ENCODE data around the gene EMILIN1.
A peak's percentile ranks its signal among the peaks of the same experiment; 100 is the strongest.

The EMILIN1 gene

DNA sequence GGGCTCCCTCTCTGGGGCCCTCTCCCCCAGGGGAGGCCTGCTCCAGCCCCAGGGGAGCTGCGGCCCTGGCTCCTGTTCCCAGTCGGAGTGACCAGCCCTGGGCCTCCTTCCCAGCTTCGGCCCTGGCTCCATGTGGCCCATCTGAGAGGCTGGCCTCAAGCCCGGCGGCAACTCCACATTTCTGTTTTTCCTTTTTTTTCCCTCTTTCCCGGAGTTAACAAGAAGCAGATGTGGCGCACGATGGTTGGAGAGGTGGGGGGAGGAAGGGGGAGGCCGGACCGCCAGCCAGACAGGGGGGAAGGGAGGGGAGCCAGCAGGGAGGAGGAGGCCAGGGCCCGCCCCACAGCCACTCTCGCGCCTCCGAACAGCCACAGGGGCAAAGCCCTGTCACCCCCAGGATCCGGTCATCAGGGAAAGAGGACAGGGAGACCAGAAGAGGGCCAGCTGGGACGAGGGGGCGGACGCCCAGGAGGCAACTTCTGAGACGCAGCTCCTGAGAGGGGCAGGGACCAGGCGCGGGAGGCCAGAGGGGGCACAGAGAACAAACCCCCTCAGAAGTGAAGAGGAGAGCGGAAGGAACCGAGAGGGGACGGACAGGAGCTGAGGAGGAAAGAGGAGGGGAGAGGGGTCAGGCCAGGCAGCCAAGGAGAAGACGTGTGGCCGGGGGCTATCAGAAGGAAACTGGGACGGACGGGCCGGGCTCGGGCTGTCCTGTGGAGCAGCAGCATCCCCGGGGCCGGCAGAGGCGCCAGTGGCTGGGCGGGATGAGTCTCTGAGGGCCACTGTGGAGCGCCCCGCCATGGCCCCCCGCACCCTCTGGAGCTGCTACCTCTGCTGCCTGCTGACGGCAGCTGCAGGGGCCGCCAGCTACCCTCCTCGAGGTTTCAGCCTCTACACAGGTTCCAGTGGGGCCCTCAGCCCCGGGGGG, at the start of gene EMILIN1:
TSS of gene EMILIN1 (plus strand) at position 349 of the 928 bp plus-strand sequence. CDS start at position 800, 451 bp downstream.
- DNase-seq (ENCODE audit: low read depth in 2 of 2) = peak; percentile 94

DNA sequence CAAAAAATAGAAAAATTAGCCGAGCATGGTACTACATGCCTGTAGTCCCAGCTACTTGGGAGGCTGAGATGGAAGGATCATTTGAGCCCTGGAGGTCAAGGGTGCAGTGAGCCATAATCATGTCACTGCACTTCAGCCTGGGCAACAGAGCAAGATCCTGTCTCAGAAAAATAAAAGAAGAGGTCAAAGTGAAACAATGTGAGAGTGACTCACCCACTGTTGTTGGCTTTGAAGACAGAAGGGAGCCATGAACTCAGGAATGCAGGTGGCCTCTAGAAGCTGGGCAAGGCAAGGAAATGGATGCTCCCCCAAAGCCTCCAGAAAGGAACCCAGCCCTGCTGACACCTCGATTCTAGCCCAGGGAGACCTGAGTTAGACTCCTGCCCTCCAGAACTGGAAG, 49.4 kb upstream of the EMILIN1 start:
- DNase-seq (ENCODE audit: low read depth in 2 of 2) = no peak

DNA sequence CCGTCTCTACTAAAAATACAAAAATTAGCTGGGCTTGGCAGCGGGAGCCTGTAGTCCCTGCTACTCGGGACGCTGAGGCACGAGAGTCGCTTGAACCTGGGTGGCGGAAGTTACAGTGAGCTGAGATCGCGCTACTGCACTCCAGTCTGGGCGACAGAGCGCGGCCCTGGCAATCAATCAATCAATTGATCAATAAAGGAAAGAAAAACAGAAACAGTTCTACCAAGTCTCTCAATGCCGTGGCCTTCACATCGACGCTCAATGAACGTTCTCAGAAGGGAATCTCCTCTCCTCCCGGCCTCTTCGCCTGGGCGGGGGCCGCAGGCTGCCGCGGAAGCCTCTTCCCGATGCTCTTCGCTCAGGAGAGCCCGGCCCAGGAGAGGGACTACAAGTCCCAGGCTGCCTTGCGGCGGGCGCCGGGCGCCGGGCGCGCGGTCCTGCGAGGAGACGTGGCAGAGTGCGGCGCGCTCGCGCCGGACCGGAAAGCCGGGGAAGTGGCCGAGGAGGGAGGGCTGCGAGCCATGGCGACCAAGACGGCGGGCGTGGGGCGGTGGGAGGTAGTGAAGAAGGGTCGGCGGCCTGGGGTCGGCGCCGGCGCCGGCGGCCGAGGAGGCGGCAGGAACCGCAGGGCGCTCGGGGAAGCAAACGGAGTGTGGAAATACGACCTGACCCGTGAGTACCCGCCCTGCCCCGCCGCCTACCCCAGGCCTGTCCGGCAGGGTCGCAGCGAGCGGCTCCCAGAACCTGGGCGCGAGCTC, 45.7 kb upstream of the EMILIN1 start, which contains the start of gene TMEM214:
TSS of gene TMEM214 (plus strand) at position 471 of the 758 bp plus-strand sequence. CDS start at position 522, 51 bp downstream.
- peak; percentile 72 for DNase-seq (ENCODE audit: low read depth in 2 of 2)

DNA sequence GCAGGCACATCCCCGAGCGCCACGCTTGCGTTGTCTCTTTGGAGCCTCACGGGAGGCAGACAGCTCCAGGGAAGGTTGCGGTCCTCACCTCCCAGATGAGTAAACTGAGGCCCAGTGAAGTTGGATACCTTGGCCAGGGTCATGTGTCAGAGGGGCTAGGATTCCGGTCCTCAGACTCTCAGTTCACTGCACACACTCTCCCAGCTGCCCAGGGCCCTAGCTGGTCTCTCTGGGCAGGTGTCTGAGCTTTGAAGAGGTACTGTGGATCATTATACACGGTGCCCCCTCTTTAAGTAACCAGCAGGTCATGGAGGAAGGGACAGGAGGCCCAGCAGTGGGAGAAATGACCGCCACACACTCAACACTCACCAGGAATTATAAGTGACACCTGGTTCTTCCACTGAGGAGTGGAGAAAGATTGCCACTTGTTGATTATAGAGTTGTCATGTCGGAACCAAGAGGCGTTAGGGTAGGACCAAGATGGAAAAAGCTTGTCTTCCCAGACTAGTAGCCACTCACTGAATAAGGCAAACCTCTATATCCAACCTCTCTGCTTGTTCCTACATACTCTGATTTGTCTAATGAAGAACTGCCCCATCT, 45.1 kb upstream of the EMILIN1 start:
- DNase-seq (ENCODE audit: low read depth in 2 of 2) = no peak

DNA sequence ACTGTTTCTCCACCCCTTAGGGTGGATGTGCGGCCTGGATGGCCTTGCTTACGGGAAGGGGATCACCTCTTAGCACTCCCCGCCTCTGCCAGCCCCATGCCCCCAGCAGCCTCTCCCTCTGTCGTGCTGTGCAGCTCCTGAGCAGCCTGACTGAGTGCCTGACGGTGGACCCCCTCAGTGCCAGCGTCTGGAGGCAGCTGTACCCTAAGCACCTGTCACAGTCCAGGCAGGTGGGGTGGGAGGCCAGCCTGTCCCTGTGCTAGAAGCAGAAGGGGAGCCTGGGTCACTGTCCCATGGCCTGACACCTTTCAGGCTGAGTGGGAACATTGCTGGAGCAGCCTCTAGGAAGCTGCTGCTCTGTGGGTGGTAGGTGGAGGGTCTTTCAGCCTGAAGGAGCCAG, 40.4 kb upstream of the EMILIN1 start:
- no peak for DNase-seq (ENCODE audit: low read depth in 2 of 2)

DNA sequence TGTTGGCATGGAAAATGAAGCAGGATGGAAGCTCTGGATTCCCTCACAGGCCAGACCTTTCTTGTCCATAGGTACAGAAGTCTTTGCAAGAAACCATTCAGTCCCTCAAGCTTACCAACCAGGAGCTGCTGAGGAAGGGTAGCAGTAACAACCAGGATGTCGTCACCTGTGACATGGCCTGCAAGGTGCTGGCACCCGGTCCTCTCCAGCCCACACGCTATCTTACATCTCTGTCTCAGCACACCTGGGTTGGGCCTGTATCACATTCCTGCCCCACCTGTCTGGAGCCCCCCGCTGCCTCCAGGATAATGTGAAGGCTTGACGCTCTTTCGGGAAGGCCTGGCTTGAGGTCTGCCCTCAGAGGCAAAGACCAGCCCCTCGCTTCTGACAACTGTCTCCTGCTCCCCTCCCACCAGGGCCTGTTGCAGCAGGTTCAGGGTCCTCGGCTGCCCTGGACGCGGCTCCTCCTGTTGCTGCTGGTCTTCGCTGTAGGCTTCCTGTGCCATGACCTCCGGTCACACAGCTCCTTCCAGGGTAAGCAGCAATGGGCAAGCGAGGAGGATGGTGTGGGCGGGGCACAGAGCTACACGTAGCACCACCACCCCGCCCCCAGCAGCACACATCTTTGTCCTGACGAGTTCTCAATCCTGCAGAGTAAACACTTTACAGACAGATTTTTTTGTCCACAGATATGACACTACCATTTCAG, 39.6 kb upstream of the EMILIN1 start:
- DNase-seq (ENCODE audit: low read depth in 2 of 2) = no peak

DNA sequence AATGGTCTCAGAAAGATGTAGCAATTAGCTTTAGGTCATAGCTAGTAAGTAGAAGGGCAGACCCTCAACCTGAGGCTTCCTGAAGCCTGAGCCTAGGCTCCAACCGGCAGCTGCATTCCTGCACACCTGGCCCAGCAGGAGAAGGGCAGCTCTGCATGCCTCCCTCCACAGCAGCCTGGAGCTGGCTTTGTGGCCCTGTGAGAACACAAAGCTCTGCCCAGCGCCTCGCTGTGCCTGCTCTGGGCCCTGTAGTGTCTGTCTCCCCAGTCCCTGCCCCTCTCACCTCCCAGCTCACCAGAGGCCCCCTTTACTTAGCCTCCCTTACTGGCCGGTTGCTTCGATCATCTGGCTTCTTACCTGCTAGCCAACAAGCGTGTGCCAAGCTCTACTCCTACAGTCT, 39.0 kb upstream of the EMILIN1 start:
- DNase-seq (ENCODE audit: low read depth in 2 of 2) = no peak

DNA sequence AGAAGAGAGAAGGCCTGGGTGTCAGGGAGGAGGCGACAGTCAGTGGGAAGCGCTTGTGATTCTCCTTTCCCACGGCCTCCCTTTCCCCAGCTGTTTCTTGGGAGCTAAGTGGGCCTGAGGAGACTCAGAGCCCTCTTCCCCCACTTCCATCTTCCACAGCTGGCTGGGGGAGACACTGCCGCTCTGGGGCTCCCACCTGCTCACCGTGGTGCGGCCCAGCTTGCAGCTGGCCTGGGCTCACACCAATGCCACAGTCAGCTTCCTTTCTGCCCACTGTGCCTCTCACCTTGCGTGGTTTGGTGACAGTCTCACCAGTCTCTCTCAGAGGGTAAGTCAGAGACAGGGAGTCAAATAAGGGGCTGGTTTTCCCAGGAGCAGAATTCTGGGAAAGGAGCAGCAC, 38.5 kb upstream of the EMILIN1 start:
- DNase-seq (ENCODE audit: low read depth in 2 of 2) = no peak

DNA sequence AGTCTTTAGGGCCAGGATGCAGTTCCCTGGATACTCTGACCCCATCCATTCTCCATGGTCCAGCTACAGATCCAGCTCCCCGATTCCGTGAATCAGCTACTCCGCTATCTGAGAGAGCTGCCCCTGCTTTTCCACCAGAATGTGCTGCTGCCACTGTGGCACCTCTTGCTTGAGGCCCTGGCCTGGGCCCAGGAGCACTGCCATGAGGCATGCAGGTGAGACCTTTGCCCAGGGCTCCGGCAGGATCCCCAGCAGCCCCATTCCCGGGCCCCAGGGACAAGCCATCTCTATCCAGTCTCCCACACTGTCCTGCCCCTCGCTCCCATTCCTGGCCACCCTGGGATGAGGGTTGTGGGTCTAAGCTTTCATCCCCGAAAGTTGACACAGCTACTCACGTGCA, 38.1 kb upstream of the EMILIN1 start:
- no peak for DNase-seq (ENCODE audit: low read depth in 2 of 2)

DNA sequence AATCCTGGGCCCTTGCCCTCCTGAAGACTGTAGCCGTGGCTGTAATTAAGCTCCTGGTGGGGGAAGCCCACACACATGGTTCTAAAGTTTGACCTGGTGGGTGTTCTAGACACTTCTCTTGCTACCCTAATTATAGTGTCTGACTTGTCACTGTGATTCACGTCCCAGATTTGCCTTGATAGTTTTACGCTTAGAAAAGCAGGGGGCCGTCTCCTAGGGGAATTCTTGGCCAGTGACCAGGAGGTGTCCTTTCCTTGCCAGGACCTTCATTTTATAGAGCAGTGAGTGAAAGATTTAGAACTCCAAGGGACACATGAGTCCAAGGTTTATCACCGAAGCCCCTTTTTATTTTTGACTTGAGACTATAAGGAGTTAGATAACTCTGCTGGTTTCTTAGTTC, 36.7 kb upstream of the EMILIN1 start:
- DNase-seq (ENCODE audit: low read depth in 2 of 2) = no peak

DNA sequence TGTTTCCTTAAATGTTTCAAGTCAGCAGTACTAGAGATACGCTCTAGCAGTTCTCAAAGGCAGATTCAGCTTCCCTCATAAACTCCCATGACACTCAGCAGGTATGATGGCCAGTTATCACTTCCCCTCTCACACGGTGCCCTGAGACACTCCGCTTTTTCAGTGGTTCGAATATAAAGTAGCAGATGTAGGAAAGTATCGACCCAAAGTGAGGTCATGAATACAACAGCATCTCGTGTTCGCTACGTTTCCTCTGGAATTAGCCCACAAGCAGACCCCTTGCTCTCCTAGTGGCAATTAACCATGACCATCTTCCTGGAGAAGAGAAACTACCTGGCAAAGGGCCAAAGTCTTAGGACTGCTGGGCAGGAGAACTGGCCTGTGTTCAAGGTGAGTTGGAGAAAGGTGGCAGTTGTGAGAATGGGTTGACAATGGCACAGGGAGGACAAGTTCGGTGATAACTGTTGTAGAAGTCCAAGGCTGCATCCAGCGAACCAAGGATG, 36.2 kb upstream of the EMILIN1 start:
- no peak for DNase-seq (ENCODE audit: low read depth in 2 of 2)

DNA sequence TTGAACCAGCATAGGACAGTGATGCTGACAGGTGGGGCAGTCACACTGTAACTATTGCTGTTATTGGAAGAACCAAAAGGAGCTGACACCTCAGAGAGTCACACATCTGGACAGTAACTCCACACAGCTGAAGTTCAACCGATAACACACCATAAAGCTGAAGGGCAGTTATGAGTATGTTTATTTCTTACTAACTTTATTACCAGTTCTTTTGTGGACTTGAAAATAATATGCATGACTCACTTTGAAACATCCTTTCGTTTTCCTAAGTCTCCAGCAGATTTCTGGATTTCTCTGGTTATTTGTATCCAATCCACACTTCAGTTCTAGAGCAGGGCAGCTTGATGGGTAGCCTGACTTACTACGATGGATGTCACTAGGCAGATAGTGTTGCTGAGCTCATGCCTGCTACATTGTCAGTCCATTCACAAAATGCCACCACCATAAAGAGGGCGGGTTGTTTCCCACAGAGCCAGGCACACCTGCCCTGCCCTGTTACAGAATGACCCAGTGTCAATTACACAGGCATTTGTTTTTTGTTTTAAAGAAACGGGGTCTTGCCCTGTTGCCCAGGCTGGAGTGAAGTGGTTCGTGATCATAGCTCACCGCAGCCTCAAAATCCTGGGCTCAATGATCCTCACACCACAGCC, 35.3 kb upstream of the EMILIN1 start:
- DNase-seq (ENCODE audit: low read depth in 2 of 2) = no peak

DNA sequence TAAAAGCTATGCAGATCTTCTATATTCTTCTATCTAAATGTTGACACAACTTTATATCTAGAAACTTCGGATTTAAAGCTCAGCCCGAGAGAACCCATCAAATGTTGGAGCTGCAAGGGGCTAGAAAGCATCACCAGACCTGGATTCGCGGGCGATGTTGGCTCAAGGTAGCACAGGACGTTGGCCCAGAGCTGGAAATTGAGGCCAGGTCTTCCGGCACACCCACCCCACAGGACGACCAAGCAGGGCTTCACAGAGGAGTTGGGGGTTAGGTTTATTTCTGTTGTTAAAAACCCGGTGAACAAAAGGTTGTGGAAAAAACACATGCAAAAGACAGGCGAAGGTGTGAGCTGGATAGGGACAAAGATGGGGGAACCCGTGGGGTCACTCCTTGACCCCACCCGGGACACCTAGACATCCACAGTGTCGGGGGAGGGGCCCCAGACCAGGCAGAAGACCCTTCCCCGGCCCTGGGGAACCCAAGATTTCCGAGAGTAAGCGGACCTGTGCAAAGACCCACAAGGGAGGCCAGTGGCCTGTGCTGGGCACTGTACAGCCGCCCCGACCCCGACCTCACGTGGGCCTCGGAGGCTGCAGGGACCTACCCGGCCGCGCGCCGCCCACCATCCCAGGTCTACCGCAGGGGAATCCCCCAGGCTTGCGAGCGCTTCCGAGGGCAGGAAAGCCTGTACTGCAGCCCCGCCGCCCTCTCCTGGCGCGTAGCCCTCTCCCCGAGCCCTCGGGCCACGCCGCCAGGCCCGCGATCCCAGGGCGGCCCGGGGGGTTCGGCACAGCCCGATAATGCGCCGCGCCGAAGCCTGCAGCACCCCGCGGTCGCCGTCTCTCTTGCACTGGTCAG, 28.8 kb upstream of the EMILIN1 start:
- DNase-seq (ENCODE audit: low read depth in 2 of 2) = no peak

DNA sequence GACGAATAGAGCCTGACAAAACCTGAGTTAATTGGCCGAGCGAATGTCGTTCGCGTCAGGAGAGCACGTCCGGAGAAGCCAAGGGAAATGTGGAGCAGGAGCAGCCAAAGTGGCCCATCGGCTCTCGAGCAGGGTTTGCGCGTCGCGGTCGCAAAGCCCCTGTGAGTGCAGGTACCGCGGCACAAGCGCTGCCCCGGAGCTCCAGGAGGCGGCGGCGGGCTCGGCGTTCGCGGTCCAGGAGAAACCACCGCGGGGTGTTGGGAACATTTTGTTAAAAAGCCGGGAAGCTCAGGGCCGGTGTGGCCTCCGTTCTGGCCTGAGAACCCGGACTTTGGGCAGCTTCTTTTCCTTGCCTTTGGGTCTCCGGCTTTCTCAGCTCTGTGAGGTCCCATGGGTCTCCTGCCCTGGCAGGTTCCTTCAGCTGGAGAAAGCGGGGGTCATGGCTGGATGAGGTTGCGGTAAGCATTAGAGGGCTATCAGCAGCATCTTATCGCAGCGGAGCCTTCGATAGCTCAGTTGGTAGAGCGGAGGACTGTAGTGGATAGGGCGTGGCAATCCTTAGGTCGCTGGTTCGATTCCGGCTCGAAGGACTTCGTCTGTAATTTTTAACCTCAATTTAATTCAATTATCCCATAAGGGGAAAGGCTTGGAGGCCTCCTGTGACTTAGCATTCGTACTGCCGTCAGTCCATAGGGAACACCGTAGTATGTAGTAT, 28.0 kb upstream of the EMILIN1 start:
- DNase-seq (ENCODE audit: low read depth in 2 of 2) = peak; percentile 92 to 93

DNA sequence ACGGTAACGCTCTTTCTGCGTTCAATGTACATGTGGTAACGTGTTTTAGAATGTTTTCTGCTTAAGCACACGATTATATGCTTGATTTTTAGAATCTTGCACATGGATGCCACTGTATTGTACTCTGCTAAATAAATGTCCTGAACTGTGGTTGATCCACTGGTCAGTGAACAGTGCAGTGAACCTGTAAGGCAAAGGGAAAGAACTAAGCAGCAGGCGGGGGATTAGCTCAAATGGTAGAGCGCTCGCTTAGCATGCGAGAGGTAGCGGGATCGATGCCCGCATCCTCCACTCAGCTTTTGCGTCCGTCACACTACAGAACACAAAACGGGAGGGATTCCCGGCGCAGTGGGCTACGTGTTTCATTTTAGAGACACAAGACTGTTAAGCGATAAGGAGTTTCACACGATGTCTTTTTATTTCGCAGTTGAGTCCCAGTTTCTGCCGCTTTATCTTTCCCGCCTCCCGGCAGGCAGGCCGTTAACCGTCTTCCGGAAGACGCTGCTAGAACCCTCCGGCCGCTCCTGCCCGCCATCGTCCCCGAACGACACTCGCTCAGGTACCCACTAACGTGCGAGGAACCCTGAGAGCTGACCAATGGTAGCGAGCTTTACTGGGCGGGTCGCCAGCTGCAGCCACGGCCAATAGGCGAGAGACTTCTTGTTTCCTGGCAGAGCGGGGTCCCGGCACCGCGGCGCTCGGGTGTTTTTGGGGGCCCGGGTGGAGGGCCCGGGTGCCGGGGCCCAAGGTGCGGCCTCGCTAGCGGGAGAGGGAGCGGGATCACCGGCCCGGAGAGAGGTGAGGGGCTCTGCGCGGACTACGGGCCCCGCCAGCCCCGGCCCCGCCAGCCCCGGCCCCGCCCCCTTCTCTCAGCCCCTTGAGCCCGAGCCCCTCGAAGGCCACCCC, 27.2 kb upstream of the EMILIN1 start, which contains the start of gene AGBL5:
TSS of gene AGBL5 (plus strand) at position 673 of the 906 bp plus-strand sequence. CDS start 1,291 bp downstream, outside the sequence.
- DNase-seq (ENCODE audit: low read depth in 2 of 2) = peak; percentile 85 to 86

DNA sequence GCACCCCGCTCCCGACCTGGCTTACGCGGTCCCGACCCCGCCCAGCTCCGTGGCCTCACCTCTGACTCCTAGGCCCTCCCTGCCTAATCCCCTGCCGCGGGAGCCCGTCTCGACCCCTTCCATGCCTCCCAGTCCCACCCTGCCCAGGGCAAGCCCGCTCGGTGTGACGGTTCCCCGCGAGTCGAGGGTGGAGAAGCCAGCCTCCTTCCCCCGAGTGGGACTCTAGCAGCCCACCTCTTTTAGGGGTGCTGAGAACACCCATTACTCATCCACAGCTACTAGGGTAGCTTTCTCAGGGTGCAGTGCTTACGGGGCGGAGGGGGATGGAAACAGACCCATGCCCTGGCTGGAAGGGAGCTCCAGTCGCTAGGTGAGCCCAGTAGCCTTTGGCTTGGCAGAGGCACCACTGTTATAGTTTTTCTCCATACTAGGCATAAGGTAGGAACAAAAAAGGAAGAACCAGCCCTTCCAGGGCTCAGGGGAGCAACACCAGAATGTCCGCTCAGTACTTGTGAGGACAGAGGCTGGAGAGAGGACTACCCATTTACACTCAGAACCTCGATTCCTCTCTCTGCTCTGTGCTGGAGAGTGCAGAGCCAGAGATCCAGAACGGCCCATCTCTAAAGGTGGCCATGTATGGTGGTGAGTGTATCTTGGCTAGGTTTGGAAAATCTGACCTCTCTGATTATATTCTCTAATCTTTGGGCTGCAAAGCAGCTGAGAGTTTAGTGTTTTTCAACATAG, 26.3 kb upstream of the EMILIN1 start:
- no peak for DNase-seq (ENCODE audit: low read depth in 2 of 2)

DNA sequence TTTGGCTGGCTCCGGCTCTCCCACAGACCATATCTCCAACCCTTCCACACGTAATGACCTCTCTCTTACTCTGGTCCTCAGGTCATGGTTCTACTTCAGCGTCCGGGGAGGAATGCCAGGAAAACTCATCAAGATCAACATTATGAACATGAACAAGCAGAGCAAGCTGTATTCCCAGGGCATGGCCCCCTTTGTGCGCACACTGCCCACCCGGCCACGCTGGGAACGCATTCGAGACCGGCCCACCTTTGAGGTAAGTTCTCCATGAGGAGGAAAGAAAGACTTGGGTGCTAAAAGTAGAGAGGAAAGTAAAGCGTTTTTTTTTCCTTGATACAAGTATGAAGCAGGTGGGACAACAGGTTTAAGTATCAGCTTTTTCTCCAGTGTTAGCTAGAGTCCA, 25.1 kb upstream of the EMILIN1 start:
- no peak for DNase-seq (ENCODE audit: low read depth in 2 of 2)
